ENCODE results near the gene MMP8. TPM values are rescaled to one million over a fixed set of nuclear protein-coding genes. Genes with fewer than 3 reads are reported as not detected.

Gene MMP8
- total and polyA plus RNA-seq, 2 donors from 2014 or later: 0.16 TPM; not detected in 1

DNA sequence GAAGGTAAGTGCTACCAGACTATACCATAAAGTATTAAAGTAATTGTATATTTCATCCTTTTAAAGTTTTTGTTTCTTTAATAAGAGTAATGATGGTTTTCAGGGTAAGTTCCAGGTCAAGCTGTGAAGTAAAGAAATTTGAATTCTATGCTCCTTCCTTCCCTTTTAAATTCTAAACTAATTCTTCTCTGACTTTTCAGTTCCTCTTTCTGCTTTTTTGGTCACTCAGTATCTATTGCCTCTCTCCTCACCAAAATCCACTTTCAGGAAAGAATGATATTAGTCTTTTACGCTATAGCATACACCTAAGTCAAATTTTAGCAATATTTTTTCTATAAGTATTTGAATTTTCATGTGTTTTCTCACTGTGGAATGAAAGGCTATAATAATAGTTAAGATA is 8.2 kb downstream of the MMP8 start:
- no peak for DNase-seq

GRCh38 chr11:102712137-102712536 is 12.6 kb downstream of the MMP8 start:
- H3K36me3 ChIP-seq (ENCODE audit: control insufficient read depth in 2 of 3, insufficient read depth in 3 of 3, low read length in 3 of 3): no peaks in the 10 kb centered on the region
- intact Hi-C loops (cut with DNase I): no loop called here
- no peaks in the 10 kb centered on the region for H3K9me3 ChIP-seq (ENCODE audit: control insufficient read depth in 2 of 3, insufficient read depth in 1 of 3, low read length in 3 of 3)
- DNase-seq (no peak), FAIRE-seq (no peak)
- H3K27me3 ChIP-seq (ENCODE audit: control insufficient read depth, insufficient read depth, low read length): no peaks in the 10 kb centered on the region
- no peak overlapping the region for H3K4me3 ChIP-seq (ENCODE audit: low read length in 3 of 3)
- H3K9ac ChIP-seq (ENCODE audit: low read length in 3 of 3): no peak overlapping the region
- H3K4me1 ChIP-seq (ENCODE audit: control insufficient read depth in 2 of 3, insufficient read depth in 2 of 3, low read depth in 1 of 3, low read length in 3 of 3): no peaks in the 10 kb centered on the region
- no peak overlapping the region for H3K27ac ChIP-seq (ENCODE audit: low read depth in 2 of 2, low read length in 2 of 2)
- TF ChIP-seq, protein P1, sequence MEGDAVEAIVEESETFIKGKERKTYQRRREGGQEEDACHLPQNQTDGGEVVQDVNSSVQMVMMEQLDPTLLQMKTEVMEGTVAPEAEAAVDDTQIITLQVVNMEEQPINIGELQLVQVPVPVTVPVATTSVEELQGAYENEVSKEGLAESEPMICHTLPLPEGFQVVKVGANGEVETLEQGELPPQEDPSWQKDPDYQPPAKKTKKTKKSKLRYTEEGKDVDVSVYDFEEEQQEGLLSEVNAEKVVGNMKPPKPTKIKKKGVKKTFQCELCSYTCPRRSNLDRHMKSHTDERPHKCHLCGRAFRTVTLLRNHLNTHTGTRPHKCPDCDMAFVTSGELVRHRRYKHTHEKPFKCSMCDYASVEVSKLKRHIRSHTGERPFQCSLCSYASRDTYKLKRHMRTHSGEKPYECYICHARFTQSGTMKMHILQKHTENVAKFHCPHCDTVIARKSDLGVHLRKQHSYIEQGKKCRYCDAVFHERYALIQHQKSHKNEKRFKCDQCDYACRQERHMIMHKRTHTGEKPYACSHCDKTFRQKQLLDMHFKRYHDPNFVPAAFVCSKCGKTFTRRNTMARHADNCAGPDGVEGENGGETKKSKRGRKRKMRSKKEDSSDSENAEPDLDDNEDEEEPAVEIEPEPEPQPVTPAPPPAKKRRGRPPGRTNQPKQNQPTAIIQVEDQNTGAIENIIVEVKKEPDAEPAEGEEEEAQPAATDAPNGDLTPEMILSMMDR (IDR thresholded peaks at IDR 0.05; ENCODE audit: borderline replicate concordance, extremely low read depth, insufficient read depth): no peak

More for the DNA sequence above, 8.2 kb downstream of the MMP8 start:
- TF ChIP-seq, protein P1 (IDR thresholded peaks at IDR 0.05; ENCODE audit: borderline replicate concordance, extremely low read depth, insufficient read depth): no peak
- no peak for FAIRE-seq
- Histone ChIP-seq H3K27me3 (ENCODE audit: control insufficient read depth, insufficient read depth, low read length) (no peaks in the 10 kb centered on the region), H3K27ac (ENCODE audit: low read depth in 2 of 2, low read length in 2 of 2) (no peak overlapping the region), H3K9me3 (ENCODE audit: control insufficient read depth in 2 of 3, insufficient read depth in 1 of 3, low read length in 3 of 3) (no peaks in the 10 kb centered on the region), H3K9ac (ENCODE audit: low read length in 3 of 3) (no peak overlapping the region), H3K36me3 (ENCODE audit: control insufficient read depth in 2 of 3, insufficient read depth in 3 of 3, low read length in 3 of 3) (no peaks in the 10 kb centered on the region), H3K4me3 (ENCODE audit: low read length in 3 of 3) (no peak overlapping the region), H3K4me1 (ENCODE audit: control insufficient read depth in 2 of 3, insufficient read depth in 2 of 3, low read depth in 1 of 3, low read length in 3 of 3) (no peaks in the 10 kb centered on the region)
- intact Hi-C loops (cut with DNase I): no loop called here

DNA sequence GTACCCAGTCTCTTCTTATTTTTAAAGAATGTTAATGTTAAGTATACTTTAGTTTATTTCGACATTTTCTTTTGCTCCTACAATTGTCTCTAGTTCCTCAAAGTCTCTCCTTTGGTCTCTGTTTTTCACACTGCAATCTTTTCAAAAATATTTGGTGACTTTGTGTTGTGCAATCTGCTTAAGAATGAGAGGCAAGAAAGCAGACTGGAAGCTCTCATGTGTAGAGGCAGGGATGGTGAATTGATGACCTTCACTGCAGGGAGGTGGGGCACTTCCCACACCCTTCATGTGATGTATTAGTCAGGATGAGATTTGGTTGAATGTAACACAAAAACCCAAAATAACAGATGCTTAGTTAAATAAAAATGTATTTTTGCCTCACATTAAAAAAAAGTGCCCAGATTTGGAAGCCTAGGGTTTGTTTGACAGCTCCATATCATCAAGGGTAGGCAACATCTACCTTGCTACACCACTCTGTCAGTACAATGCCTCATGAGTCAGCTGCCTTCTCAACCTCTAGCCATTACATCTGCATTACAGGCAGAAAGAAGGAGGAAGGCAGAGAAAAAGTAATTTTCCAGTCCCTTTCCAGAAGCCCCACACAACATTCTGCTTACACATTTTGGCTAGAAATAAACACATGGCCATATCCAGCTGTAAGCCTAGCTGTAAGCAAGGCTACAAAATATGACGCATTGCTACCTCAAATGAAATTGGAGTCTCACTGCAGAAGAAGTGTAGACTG is 15.4 kb downstream of the MMP8 start:
- no peaks in the 10 kb centered on the region for H3K36me3 ChIP-seq (ENCODE audit: control insufficient read depth in 2 of 3, insufficient read depth in 3 of 3, low read length in 3 of 3)
- TF ChIP-seq, protein P1 (IDR thresholded peaks at IDR 0.05; ENCODE audit: borderline replicate concordance, extremely low read depth, insufficient read depth): no peak
- no peaks in the 10 kb centered on the region for H3K9me3 ChIP-seq (ENCODE audit: control insufficient read depth in 2 of 3, insufficient read depth in 1 of 3, low read length in 3 of 3)
- DNase-seq (no peak), FAIRE-seq (no peak)
- no peak overlapping the region for H3K9ac ChIP-seq (ENCODE audit: low read length in 3 of 3)
- H3K4me3 ChIP-seq (ENCODE audit: low read length in 3 of 3): no peak overlapping the region
- intact Hi-C loops (cut with DNase I): no loop called here
- no peaks in the 10 kb centered on the region for H3K27me3 ChIP-seq (ENCODE audit: control insufficient read depth, insufficient read depth, low read length)
- H3K27ac ChIP-seq (ENCODE audit: low read depth in 2 of 2, low read length in 2 of 2): no peak overlapping the region
- no peaks in the 10 kb centered on the region for H3K4me1 ChIP-seq (ENCODE audit: control insufficient read depth in 2 of 3, insufficient read depth in 2 of 3, low read depth in 1 of 3, low read length in 3 of 3)
